Measurements from ENCODE around the gene KIAA0408.

Gene KIAA0408

GRCh38 chr6:127459231-127459641, at the start of gene KIAA0408:
Gene KIAA0408 (minus strand): TSS chr6:127459389. CDS start chr6:127453981, 5,408 bp downstream.
- no peak for DNase-seq

- no peak for DNase-seq
These were observed 47.7 kb upstream of the KIAA0408 start for GRCh38 chr6:127506894-127507293.

- DNase-seq: no peak
These were observed 43.8 kb upstream of the KIAA0408 start for GRCh38 chr6:127503022-127503421.

- DNase-seq: no peak
These were observed 38.2 kb upstream of the KIAA0408 start for GRCh38 chr6:127497410-127497809.

- no peak for DNase-seq
These were observed 37.3 kb upstream of the KIAA0408 start for GRCh38 chr6:127496471-127496870.

GRCh38 chr6:127494240-127494767, 35.1 kb upstream of the KIAA0408 start:
- DNase-seq: no peak

GRCh38 chr6:127489248-127489647, 30.1 kb upstream of the KIAA0408 start:
- DNase-seq: no peak

GRCh38 chr6:127486934-127487333, 27.7 kb upstream of the KIAA0408 start:
- no peak for DNase-seq

- no peak for DNase-seq
These were observed 25.1 kb upstream of the KIAA0408 start for GRCh38 chr6:127484212-127484863.

- DNase-seq: no peak
These were observed 24.3 kb upstream of the KIAA0408 start for GRCh38 chr6:127483399-127484055.

GRCh38 chr6:127482325-127482724, 23.1 kb upstream of the KIAA0408 start:
- no peak for DNase-seq

GRCh38 chr6:127481628-127482027, 22.4 kb upstream of the KIAA0408 start:
- no peak for DNase-seq

- DNase-seq: no peak
These were observed 21.9 kb upstream of the KIAA0408 start for GRCh38 chr6:127481111-127481510.

- no peak for DNase-seq
These were observed 18.5 kb upstream of the KIAA0408 start for GRCh38 chr6:127477658-127478057.

- no peak for DNase-seq
These were observed 16.6 kb upstream of the KIAA0408 start for GRCh38 chr6:127475823-127476176.

GRCh38 chr6:127475135-127475822, 16.1 kb upstream of the KIAA0408 start:
- no peak for DNase-seq

- no peak for DNase-seq
These were observed 12.4 kb upstream of the KIAA0408 start for GRCh38 chr6:127471379-127472255.

- no peak for DNase-seq
These were observed 9.7 kb upstream of the KIAA0408 start for GRCh38 chr6:127468936-127469335.

- DNase-seq: no peak
These were observed 7.2 kb upstream of the KIAA0408 start for GRCh38 chr6:127466416-127466815.

- peak; percentile 16 to 59 for DNase-seq
These were observed 5.8 kb upstream of the KIAA0408 start for GRCh38 chr6:127464881-127465459.

GRCh38 chr6:127464161-127464880, 5.1 kb upstream of the KIAA0408 start:
- no peak for DNase-seq

- no peak for DNase-seq
These were observed 3.9 kb upstream of the KIAA0408 start for GRCh38 chr6:127463056-127463455.
